ENCODE measurements around the gene FBXO48.

The FBXO48 gene

DNA sequence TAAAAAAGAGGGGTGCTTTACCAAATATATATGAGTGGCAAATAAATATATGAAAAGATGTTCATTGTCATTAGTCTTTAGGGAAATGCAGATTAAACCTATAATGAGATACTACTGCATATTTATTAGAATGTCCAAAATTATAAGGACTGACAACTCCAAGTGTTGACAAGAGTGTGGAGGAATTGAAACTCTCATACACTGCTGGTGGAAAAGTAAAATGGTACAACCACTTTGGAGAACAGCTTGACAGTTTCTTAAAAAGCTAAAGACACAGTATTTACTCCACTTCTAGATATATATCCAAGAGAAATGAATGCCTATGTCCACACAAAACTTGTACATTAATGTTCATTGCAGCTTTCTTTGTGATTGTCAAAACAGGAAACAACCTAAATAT, 51.6 kb downstream of the FBXO48 start:
- in situ Hi-C loops (cut with MboI; ENCODE audit: low sequenced_read_pairs): no loop called here

- in situ Hi-C loops (cut with MboI; ENCODE audit: low sequenced_read_pairs): no loop called here
Measured at GRCh38 chr2:68414876-68415275, 52.2 kb downstream of the FBXO48 start.

DNA sequence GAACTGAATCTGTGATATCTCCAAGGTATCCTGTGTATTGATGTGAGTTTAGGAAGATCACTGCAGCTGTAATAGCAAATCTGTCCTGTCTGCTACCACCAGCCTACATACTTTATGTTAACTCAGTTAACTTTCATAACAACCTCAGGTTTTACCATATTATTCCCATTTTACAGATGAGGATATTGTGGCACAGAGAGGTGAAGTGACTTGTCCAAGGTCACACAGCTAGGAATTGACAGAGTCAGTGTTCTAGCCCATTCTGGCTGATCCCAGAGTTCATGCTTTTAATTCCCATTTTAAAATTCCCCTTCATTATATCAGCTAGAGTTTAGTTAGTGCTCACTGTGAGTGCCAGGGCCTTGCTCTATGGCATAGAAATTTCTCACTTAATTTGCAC, 52.6 kb downstream of the FBXO48 start:
- in situ Hi-C loops (cut with MboI; ENCODE audit: low sequenced_read_pairs): no loop called here

DNA sequence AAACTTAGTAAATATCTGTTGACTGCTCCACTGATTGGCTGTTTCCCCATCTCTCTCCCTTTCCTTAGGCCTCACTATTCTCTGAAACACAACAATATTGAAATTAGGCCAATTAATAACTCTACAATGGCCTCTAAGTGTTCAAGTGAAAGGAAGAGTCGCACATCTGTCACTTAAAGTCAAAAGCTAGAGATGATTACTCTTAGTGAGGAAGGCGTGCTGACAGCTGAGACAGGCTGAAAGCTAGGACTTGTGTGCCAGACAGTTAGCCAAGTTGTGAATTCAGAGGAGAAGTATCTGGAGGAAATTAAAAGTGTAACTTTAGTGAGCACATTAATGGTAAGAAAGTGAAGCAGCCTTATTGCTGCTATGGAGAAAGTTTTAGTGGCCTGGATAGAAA, 53.6 kb downstream of the FBXO48 start:
- in situ Hi-C loops (cut with MboI; ENCODE audit: low sequenced_read_pairs): no loop called here

DNA sequence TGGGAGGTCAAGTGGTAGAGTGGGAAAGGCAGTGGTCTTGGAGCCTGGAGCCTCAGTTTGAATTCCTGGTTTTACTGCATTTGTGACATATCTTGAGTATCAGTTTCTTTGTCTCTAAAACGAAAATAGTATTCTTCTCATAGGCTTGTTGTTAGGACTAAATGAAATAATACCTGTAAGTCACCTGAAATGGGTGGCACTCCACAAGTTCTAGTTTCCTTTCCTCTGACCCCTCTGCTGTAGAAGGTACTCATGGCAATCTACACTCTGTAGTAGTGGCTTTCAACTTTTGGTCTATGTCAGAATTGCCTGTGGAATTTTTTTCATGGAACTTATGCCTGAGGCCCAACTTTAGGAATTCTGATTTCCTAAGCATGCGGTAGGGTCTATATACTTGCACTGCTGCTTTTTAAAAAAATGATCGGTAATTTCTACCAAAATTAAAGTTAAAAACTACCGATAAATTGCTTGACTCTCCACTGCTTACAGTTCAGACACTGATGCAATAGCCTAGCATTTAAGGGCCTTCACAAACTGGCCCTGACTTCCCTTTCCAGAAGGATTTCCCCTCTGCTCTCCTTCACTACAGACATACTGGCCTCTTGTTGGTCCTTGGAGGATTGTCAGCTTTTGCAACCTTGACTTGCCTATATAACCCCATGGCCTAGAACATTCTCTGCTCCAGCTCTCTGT, 54.8 kb downstream of the FBXO48 start:
- in situ Hi-C loops (cut with MboI; ENCODE audit: low sequenced_read_pairs): no loop called here

GRCh38 chr2:68411397-68412126, 55.5 kb downstream of the FBXO48 start:
- in situ Hi-C loops (cut with MboI; ENCODE audit: low sequenced_read_pairs): no loop called here

Measured in HL-60/S4 (cell line).